Hepatocyte (in vitro differentiated cells): ENCODE results near the gene DEF6. TPM values are rescaled to one million over a fixed set of nuclear protein-coding genes. Genes with fewer than 3 reads are reported as not detected.
A peak's percentile ranks its signal among the peaks of the same experiment; 100 is the strongest.

Source experiments
- DNase-seq: peaks from one replicate; pipeline ENCODE4 v3.0.0-alpha.2; 2016; ENCODE audit warnings: low spot score
- H2AFZ ChIP-seq: fragments of 200-600 bp; sonication (generic); 2 replicates; pipeline ENCODE4 v1.6.0; 2016; ENCODE audit warnings: antibody characterized with exemption, mild to moderate bottlenecking
- H3K27ac ChIP-seq: fragments of 200-600 bp; sonication (generic); 2 replicates; pipeline ENCODE4 v1.5.1; 2016; ENCODE audit warnings: mild to moderate bottlenecking
- H3K27me3 ChIP-seq: fragments of 200-600 bp; sonication (generic); 2 replicates; pipeline ENCODE4 v1.6.1; 2016
- H3K36me3 ChIP-seq: fragments of 200-600 bp; sonication (generic); replicated peaks from 2 replicates; pipeline ENCODE4 v1.5.1; 2016; ENCODE audit warnings: low read depth; ENCODE audit not compliant: insufficient read depth
- H3K4me1 ChIP-seq: fragments of 200-600 bp; sonication (generic); 2 replicates; pipeline ENCODE4 v1.5.1; 2016; ENCODE audit warnings: mild to moderate bottlenecking, moderate library complexity; ENCODE audit not compliant: insufficient read depth
- H3K4me2 ChIP-seq: fragments of 200-600 bp; sonication (generic); 2 replicates; pipeline ENCODE4 v1.6.0; 2016
- H3K4me3 ChIP-seq: fragments of 200-600 bp; sonication (generic); 2 replicates; pipeline ENCODE4 v1.5.1; 2016; ENCODE audit warnings: mild to moderate bottlenecking
- H3K79me2 ChIP-seq: fragments of 200-600 bp; sonication (generic); 2 replicates; pipeline ENCODE4 v1.6.0; 2017; ENCODE audit warnings: mild to moderate bottlenecking
- H3K9me2 ChIP-seq: fragments of 200-600 bp; sonication (generic); replicated peaks from 2 replicates; pipeline ENCODE4 v1.6.0; 2017; ENCODE audit warnings: mild to moderate bottlenecking; ENCODE audit not compliant: insufficient read depth
- H3K9me3 ChIP-seq: fragments of 200-600 bp; sonication (generic); 2 replicates; pipeline ENCODE4 v1.5.1; 2016; ENCODE audit warnings: low read depth, mild to moderate bottlenecking
- H4K20me1 ChIP-seq: fragments of 200-600 bp; sonication (generic); 2 replicates; pipeline ENCODE4 v1.6.0; 2016; ENCODE audit warnings: mild to moderate bottlenecking; ENCODE audit not compliant: insufficient read depth, poor library complexity, severe bottlenecking
- EZH2 ChIP-seq: fragments of 200-600 bp; sonication (generic); IDR thresholded peaks from 2 replicates; pipeline ENCODE4 v1.6.1; 2016; ENCODE audit warnings: antibody characterized with exemption, mild to moderate bottlenecking, borderline replicate concordance
- EZH2phosphoT487 ChIP-seq: fragments of 200-600 bp; sonication (generic); IDR thresholded peaks from one replicate; pipeline ENCODE4 v1.6.1; 2018; ENCODE audit warnings: antibody characterized with exemption, mild to moderate bottlenecking, low read depth, moderate library complexity; ENCODE audit not compliant: unreplicated experiment, severe bottlenecking
- WGBS: methylation state at CpG from one replicate; pipeline ENCODE4 v1.1.6; 2016; ENCODE audit warnings: low lambda C conversion rate; ENCODE audit errors: missing lambda C conversion rate; 5-methylcytosine and 5-hydroxymethylcytosine counted together
- polyA plus RNA-seq: library from polyadenylated mRNA; unstranded; fragments of >200 nt; fragmentation: Nextera tagmentation; extraction: Ambion mirVana; gene quantifications from 2 replicates; pipeline ENCODE4 v1.2.1, GENCODE V29; 2016
- total RNA-seq: library from RNA; depleted of rRNA; stranded (reverse); fragments of >200 nt; gene quantifications from 2 replicates; pipeline ENCODE4 v1.2.3, GENCODE V29; 2014
- TF ChIP-seq, protein P1 (sequence below): fragments of 200-600 bp; sonication (generic); IDR thresholded peaks from 2 replicates; pipeline ENCODE4 v1.5.1; 2016; ENCODE audit warnings: antibody characterized with exemption, mild to moderate bottlenecking; ENCODE audit not compliant: poor library complexity

Gene DEF6
- total and polyA plus RNA-seq, 2 experiments from 2014 or later = 3.7 to 3.8 TPM

DNA sequence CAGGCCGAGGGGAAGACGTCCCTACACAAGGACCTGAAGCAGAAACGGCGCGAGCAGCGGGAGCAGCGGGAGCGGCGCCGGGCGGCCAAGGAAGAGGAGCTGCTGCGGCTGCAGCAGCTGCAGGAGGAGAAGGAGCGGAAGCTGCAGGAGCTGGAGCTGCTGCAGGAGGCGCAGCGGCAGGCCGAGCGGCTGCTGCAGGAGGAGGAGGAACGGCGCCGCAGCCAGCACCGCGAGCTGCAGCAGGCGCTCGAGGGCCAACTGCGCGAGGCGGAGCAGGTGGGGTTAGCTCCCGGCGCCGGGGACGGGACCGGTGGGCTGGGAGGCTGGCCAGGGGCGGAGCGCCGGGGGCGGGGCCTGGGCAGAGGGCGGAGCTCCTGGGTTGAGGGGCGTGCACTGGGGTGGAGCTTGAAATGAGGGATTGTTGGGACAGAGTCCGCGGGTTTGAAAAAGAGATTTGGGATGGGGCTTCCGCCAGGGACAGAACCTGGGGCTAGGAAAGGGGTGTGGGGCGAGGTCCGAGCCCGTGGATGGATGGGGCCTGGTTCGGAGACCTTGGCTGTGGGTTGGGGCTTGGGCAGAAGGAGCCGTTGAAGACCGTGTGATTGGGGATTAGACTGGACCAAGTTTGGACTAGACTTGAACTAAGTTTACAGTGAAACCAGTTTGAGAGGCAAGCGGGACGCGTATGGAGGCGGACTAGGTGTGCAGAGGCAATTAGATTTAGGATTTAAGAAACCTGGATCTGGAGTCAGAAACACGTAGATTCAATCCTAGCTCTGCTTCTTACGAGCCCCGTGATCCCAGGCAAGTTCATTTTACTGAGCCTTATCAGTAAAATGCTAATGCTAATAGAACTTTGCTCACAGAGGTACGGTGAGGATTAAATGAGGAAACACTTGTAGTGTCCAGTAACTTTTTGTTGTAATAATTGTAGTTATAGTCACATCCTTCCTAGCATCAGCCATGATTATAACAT, 20.9 kb downstream of the DEF6 start:
- Histone ChIP-seq H3K27me3 (no peaks in the 10 kb centered on the region), H3K79me2 (no peaks in the 10 kb centered on the region), H3K9me3 (no peaks in the 10 kb centered on the region), H2AFZ (peak overlapping the region; percentile 89), H3K36me3 (no peaks in the 10 kb centered on the region), H3K4me1 (peaks cover 8% of the 10 kb centered on the region), H3K4me3 (peak overlapping the region; percentile 32), H3K9me2 (no peaks in the 10 kb centered on the region), H3K4me2 (peak overlapping the region; percentile 95), H4K20me1 (no peaks in the 10 kb centered on the region), H3K27ac (peak overlapping the region; percentile 84)
- peak; percentile 93 for DNase-seq
- no peak for TF ChIP-seq EZH2
- TF ChIP-seq, protein P1, sequence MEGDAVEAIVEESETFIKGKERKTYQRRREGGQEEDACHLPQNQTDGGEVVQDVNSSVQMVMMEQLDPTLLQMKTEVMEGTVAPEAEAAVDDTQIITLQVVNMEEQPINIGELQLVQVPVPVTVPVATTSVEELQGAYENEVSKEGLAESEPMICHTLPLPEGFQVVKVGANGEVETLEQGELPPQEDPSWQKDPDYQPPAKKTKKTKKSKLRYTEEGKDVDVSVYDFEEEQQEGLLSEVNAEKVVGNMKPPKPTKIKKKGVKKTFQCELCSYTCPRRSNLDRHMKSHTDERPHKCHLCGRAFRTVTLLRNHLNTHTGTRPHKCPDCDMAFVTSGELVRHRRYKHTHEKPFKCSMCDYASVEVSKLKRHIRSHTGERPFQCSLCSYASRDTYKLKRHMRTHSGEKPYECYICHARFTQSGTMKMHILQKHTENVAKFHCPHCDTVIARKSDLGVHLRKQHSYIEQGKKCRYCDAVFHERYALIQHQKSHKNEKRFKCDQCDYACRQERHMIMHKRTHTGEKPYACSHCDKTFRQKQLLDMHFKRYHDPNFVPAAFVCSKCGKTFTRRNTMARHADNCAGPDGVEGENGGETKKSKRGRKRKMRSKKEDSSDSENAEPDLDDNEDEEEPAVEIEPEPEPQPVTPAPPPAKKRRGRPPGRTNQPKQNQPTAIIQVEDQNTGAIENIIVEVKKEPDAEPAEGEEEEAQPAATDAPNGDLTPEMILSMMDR = peak; percentile 7
- 12% methylated on average over 48 of the region's 55 CpGs for WGBS

DNA sequence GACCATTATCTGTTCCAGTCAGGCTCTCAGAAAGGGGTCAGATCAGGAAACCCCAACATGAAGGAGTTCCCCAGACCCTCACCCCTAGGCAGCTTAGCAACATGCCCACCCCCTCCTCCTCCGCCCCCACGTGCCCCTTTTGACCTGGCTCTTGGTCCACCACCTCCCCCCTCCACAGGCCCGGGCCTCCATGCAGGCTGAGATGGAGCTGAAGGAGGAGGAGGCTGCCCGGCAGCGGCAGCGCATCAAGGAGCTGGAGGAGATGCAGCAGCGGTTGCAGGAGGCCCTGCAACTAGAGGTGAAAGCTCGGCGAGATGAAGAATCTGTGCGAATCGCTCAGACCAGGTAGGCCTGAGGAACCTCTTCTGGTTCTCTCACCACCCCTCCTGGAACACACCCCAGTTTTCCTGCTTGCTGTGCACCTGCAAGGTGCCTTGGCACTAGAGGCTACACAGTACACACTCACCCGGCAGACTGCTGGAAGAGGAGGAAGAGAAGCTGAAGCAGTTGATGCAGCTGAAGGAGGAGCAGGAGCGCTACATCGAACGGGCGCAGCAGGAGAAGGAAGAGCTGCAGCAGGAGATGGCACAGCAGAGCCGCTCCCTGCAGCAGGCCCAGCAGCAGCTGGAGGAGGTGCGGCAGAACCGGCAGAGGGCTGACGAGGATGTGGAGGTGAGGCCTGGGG, 21.9 kb downstream of the DEF6 start:
- H3K27me3 ChIP-seq = no peaks in the 10 kb centered on the region

DNA sequence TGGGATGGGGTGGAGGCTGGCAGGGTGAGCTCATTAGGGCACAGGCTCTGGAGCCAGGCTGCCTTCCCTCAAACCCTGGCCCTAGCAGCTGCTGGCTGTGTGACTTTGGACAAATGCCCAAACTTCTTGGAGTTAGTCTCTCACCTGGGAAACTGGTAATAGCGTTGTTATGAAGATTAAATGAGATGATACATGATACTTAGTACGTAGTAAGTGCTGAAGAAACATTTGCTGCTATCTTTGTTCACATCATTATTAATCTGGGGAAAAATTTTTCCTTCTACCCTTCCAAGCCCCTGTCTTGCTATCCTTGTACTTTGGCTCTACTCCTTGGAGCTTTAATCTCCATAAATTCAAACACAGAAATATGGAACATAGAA, 22.4 kb downstream of the DEF6 start:
- Histone ChIP-seq H3K27me3 (no peaks in the 10 kb centered on the region), H3K79me2 (no peaks in the 10 kb centered on the region), H3K36me3 (no peaks in the 10 kb centered on the region), H3K9me2 (no peaks in the 10 kb centered on the region), H3K27ac (no peak overlapping the region), H3K4me2 (no peak overlapping the region), H3K4me3 (no peak overlapping the region), H3K4me1 (peaks cover 8% of the 10 kb centered on the region), H4K20me1 (no peaks in the 10 kb centered on the region), H3K9me3 (no peaks in the 10 kb centered on the region), H2AFZ (no peak overlapping the region)
- TF ChIP-seq EZH2phosphoT487 = no peak
- TF ChIP-seq, protein P1 = no peak
- no peak for TF ChIP-seq EZH2
- WGBS = 85% methylated on average over 2 of the region's 2 CpGs
- DNase-seq = no peak

More for the DNA sequence above, 21.9 kb downstream of the DEF6 start:
- Histone ChIP-seq H4K20me1 (no peaks in the 10 kb centered on the region), H3K4me2 (peak overlapping the region; percentile 95), H3K27ac (no peak overlapping the region), H3K9me3 (no peaks in the 10 kb centered on the region), H3K4me1 (peaks cover 8% of the 10 kb centered on the region), H2AFZ (no peak overlapping the region), H3K36me3 (no peaks in the 10 kb centered on the region), H3K9me2 (no peaks in the 10 kb centered on the region), H3K79me2 (no peaks in the 10 kb centered on the region), H3K4me3 (no peak overlapping the region)
- no peak for DNase-seq
- TF ChIP-seq EZH2 = no peak
- 91% methylated on average over 20 of the region's 20 CpGs for WGBS

DNA sequence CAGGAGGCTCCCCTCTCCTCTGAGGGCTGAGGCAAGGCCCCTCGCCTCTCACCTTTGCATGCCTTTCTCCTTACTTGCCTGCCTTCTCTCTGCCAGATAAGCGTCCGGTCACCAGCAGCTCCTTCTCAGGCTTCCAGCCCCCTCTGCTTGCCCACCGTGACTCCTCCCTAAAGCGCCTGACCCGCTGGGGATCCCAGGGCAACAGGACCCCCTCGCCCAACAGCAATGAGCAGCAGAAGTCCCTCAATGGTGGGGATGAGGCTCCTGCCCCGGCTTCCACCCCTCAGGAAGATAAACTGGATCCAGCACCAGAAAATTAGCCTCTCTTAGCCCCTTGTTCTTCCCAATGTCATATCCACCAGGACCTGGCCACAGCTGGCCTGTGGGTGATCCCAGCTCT, 23.5 kb downstream of the DEF6 start:
- Histone ChIP-seq H2AFZ (no peak overlapping the region), H3K79me2 (no peaks in the 10 kb centered on the region), H4K20me1 (no peaks in the 10 kb centered on the region), H3K27me3 (no peaks in the 10 kb centered on the region), H3K27ac (no peak overlapping the region), H3K9me2 (no peaks in the 10 kb centered on the region), H3K4me3 (no peak overlapping the region), H3K36me3 (no peaks in the 10 kb centered on the region), H3K4me2 (no peak overlapping the region), H3K9me3 (no peaks in the 10 kb centered on the region), H3K4me1 (peaks cover 8% of the 10 kb centered on the region)
- WGBS = 87% methylated on average over 8 of the region's 8 CpGs
- no peak for DNase-seq
- TF ChIP-seq EZH2 (no peak), EZH2phosphoT487 (no peak)
- TF ChIP-seq, protein P1 = no peak
